ENCODE results near the gene MAML2.

Gene MAML2

DNA sequence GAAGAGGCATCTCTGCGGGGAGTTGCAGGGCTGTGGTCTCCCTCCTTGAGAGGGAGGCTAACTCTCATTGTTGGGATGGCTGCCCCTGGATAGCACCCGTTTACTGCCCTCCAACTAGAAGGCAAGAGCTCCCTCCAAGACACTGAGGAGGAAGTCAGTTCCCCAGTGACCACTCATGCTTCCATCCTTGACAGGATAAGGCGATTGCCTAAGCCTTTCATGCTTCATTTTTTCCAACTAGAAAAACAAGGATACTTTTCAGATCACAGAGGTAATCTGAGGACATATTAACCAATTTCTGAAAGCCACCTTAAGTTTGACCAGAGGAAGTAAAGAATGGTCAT is 186.6 kb downstream of the MAML2 start:
- peak overlapping the region in 1 of 2 experiments; percentile 64 for H3K4me3 ChIP-seq (ENCODE audit: insufficient read depth in 1 of 2, low read depth in 1 of 2, low read length in 2 of 2)

GRCh38 chr11:96155627-96156378 is 187.2 kb downstream of the MAML2 start:
- peak overlapping the region in 1 of 2 experiments; percentile 64 for H3K4me3 ChIP-seq (ENCODE audit: insufficient read depth in 1 of 2, low read depth in 1 of 2, low read length in 2 of 2)

More for the DNA sequence above, 186.6 kb downstream of the MAML2 start:
- no peak overlapping the region for H2AFZ ChIP-seq (ENCODE audit: low read depth, low read length)
- no peak overlapping the region for H2BK15ac ChIP-seq (ENCODE audit: low read depth, poor library complexity, severe bottlenecking)
- H3K18ac ChIP-seq (ENCODE audit: low read depth in 1 of 2, low read length in 2 of 2) = peak overlapping the region; percentile 79 to 93
- peak overlapping the region; percentile 82 for H3K9ac ChIP-seq (ENCODE audit: low read length)
- H2BK5ac ChIP-seq (ENCODE audit: low read depth, low read length, poor library complexity, severe bottlenecking) = peak overlapping the region; percentile 87
- H2BK120ac ChIP-seq (ENCODE audit: low read depth, low read length) = no peak overlapping the region
- H3K9me3 ChIP-seq (ENCODE audit: control insufficient read depth, low read length) = no peaks in the 10 kb centered on the region
- H4K8ac ChIP-seq (ENCODE audit: low read length) = peak overlapping the region; percentile 10
- peak overlapping the region in 1 of 2 experiments; percentile 34 for H3K23ac ChIP-seq (ENCODE audit: low read length in 2 of 2)
- no peak overlapping the region for H3K14ac ChIP-seq (ENCODE audit: low read length in 2 of 2)
- no peaks in the 10 kb centered on the region for H3K36me3 ChIP-seq (ENCODE audit: control insufficient read depth in 1 of 2, insufficient read depth in 2 of 2, low read depth in 1 of 2, low read length in 2 of 2)
- peak overlapping the region; percentile 22 to 79 for H2BK12ac ChIP-seq (ENCODE audit: low read length in 2 of 2)
- peak overlapping the region; percentile 97 for H3K27ac ChIP-seq (ENCODE audit: low read length, poor library complexity, severe bottlenecking)
- whole genome bisulfite sequencing = 0% methylated on average over 3 of the region's 3 CpGs
- peak overlapping the region; percentile 36 to 91 for H3K4ac ChIP-seq (ENCODE audit: low read depth in 1 of 2, low read length in 2 of 2)
- peaks cover 18% of the 10 kb centered on the region for H3K4me1 ChIP-seq (ENCODE audit: control insufficient read depth, insufficient read depth, low read depth, low read length)
- no peaks in the 10 kb centered on the region for H3K27me3 ChIP-seq (ENCODE audit: control insufficient read depth in 1 of 2, insufficient read depth in 1 of 2, low read length in 2 of 2)
- DNase-seq = no peak
- H3K79me1 ChIP-seq (replicated peaks; ENCODE audit: low read length, poor library complexity, severe bottlenecking) = peaks cover 16% of the 10 kb centered on the region
- H3K4me2 ChIP-seq (ENCODE audit: low read length, poor library complexity, severe bottlenecking) = no peak overlapping the region
- H4K91ac ChIP-seq (ENCODE audit: low read length) = peak overlapping the region; percentile 45
- no peak overlapping the region for H2AK5ac ChIP-seq (ENCODE audit: low read length, severe bottlenecking)

DNA sequence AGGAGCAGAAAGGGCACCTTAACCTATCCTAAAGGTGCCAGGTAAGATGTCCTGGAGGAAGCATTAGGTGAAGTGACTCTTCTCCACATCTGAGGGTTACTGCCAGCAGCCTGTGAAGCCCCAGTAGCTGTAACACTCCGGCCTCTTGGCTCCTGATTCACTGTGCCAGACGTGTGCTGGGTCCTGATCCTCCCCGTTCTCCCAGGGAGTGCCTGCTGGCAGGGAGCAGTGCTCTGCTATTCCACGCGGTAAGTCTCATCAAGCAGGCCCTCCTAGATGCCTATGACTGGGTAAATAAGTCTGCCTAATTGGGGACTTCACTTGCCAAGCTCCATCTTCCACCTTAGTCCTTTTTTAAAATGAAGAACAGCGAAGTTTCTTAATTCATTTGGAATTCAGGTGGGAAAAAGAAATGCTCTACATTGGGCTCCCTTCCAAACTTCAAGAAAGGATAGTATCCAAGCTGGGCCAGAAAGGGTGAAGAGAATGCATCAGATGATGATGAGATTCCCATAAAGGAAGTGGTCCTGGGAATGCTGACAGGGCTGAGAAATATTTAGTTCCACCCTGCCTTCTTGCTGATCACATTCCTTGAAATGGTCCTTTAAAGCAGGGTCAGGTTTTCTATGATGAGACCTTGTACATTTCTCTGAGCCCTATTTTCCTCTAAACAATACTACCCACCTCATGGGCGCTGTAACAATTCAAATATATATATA is 188.0 kb downstream of the MAML2 start:
- peak overlapping the region; percentile 64 for H2BK120ac ChIP-seq (ENCODE audit: low read depth, low read length)
- H3K4me2 ChIP-seq (ENCODE audit: low read length, poor library complexity, severe bottlenecking) = no peak overlapping the region
- peak overlapping the region; percentile 94 for H4K8ac ChIP-seq (ENCODE audit: low read length)
- H3K4ac ChIP-seq (ENCODE audit: low read depth in 1 of 2, low read length in 2 of 2) = peak overlapping the region; percentile 94 to 95
- H3K9ac ChIP-seq (ENCODE audit: low read length) = peak overlapping the region; percentile 81
- H3K79me1 ChIP-seq (replicated peaks; ENCODE audit: low read length, poor library complexity, severe bottlenecking) = peaks cover 25% of the 10 kb centered on the region
- peak overlapping the region; percentile 95 to 98 for H3K18ac ChIP-seq (ENCODE audit: low read depth in 1 of 2, low read length in 2 of 2)
- H3K14ac ChIP-seq (ENCODE audit: low read length in 2 of 2) = peak overlapping the region; percentile 41 to 50
- peak overlapping the region; percentile 96 to 99 for H2BK12ac ChIP-seq (ENCODE audit: low read length in 2 of 2)
- peak overlapping the region; percentile 96 for H2AK5ac ChIP-seq (ENCODE audit: low read length, severe bottlenecking)
- no peaks in the 10 kb centered on the region for H3K9me3 ChIP-seq (ENCODE audit: control insufficient read depth, low read length)
- H3K27me3 ChIP-seq (ENCODE audit: control insufficient read depth in 1 of 2, insufficient read depth in 1 of 2, low read length in 2 of 2) = no peaks in the 10 kb centered on the region
- H3K4me1 ChIP-seq (ENCODE audit: control insufficient read depth, insufficient read depth, low read depth, low read length) = peaks cover 18% of the 10 kb centered on the region
- H2AFZ ChIP-seq (ENCODE audit: low read depth, low read length) = no peak overlapping the region
- WGBS = 51% methylated on average over 6 of the region's 7 CpGs
- peak overlapping the region; percentile 96 for H4K91ac ChIP-seq (ENCODE audit: low read length)
- peak overlapping the region; percentile 57 for H2BK15ac ChIP-seq (ENCODE audit: low read depth, poor library complexity, severe bottlenecking)
- H3K23ac ChIP-seq (ENCODE audit: low read length in 2 of 2) = no peak overlapping the region
- peak overlapping the region; percentile 97 for H3K27ac ChIP-seq (ENCODE audit: low read length, poor library complexity, severe bottlenecking)
- DNase-seq = peak; percentile 77
- H3K4me3 ChIP-seq (ENCODE audit: insufficient read depth in 1 of 2, low read depth in 1 of 2, low read length in 2 of 2) = peak overlapping the region in 1 of 2 experiments; percentile 55
- peak overlapping the region; percentile 68 for H2BK5ac ChIP-seq (ENCODE audit: low read depth, low read length, poor library complexity, severe bottlenecking)
- H3K36me3 ChIP-seq (ENCODE audit: control insufficient read depth in 1 of 2, insufficient read depth in 2 of 2, low read depth in 1 of 2, low read length in 2 of 2) = no peaks in the 10 kb centered on the region

More at GRCh38 chr11:96155627-96156378, 187.2 kb downstream of the MAML2 start:
- H2AFZ ChIP-seq (ENCODE audit: low read depth, low read length) = no peak overlapping the region
- peaks cover 21% of the 10 kb centered on the region for H3K79me1 ChIP-seq (replicated peaks; ENCODE audit: low read length, poor library complexity, severe bottlenecking)
- H4K8ac ChIP-seq (ENCODE audit: low read length) = peak overlapping the region; percentile 10
- H3K4me1 ChIP-seq (ENCODE audit: control insufficient read depth, insufficient read depth, low read depth, low read length) = peaks cover 17% of the 10 kb centered on the region
- H3K4me2 ChIP-seq (ENCODE audit: low read length, poor library complexity, severe bottlenecking) = peak overlapping the region; percentile 62
- H3K23ac ChIP-seq (ENCODE audit: low read length in 2 of 2) = no peak overlapping the region
- H3K27ac ChIP-seq (ENCODE audit: low read length, poor library complexity, severe bottlenecking) = peak overlapping the region; percentile 97
- under 1% methylated on average over 8 of the region's 9 CpGs for WGBS
- H3K27me3 ChIP-seq (ENCODE audit: control insufficient read depth in 1 of 2, insufficient read depth in 1 of 2, low read length in 2 of 2) = no peaks in the 10 kb centered on the region
- H2BK12ac ChIP-seq (ENCODE audit: low read length in 2 of 2) = peak overlapping the region; percentile 22 to 79
- no peak overlapping the region for H2BK15ac ChIP-seq (ENCODE audit: low read depth, poor library complexity, severe bottlenecking)
- no peaks in the 10 kb centered on the region for H3K9me3 ChIP-seq (ENCODE audit: control insufficient read depth, low read length)
- peak overlapping the region; percentile 36 to 91 for H3K4ac ChIP-seq (ENCODE audit: low read depth in 1 of 2, low read length in 2 of 2)
- peak; percentile 100 for DNase-seq
- peak overlapping the region; percentile 87 for H2BK5ac ChIP-seq (ENCODE audit: low read depth, low read length, poor library complexity, severe bottlenecking)
- H3K9ac ChIP-seq (ENCODE audit: low read length) = peak overlapping the region; percentile 82
- no peaks in the 10 kb centered on the region for H3K36me3 ChIP-seq (ENCODE audit: control insufficient read depth in 1 of 2, insufficient read depth in 2 of 2, low read depth in 1 of 2, low read length in 2 of 2)
- peak overlapping the region; percentile 45 for H4K91ac ChIP-seq (ENCODE audit: low read length)
- H2AK5ac ChIP-seq (ENCODE audit: low read length, severe bottlenecking) = peak overlapping the region; percentile 58
- H2BK120ac ChIP-seq (ENCODE audit: low read depth, low read length) = no peak overlapping the region
- H3K18ac ChIP-seq (ENCODE audit: low read depth in 1 of 2, low read length in 2 of 2) = peak overlapping the region; percentile 79 to 93
- no peak overlapping the region for H3K14ac ChIP-seq (ENCODE audit: low read length in 2 of 2)

GRCh38 chr11:96152623-96153022 is 190.4 kb downstream of the MAML2 start:
- Histone ChIP-seq H3K14ac (ENCODE audit: low read length in 2 of 2) (no peak overlapping the region), H2BK12ac (ENCODE audit: low read length in 2 of 2) (peak overlapping the region; percentile 31 to 79), H3K4me3 (ENCODE audit: insufficient read depth in 1 of 2, low read depth in 1 of 2, low read length in 2 of 2) (no peak overlapping the region), H3K36me3 (ENCODE audit: control insufficient read depth in 1 of 2, insufficient read depth in 2 of 2, low read depth in 1 of 2, low read length in 2 of 2) (no peaks in the 10 kb centered on the region), H4K8ac (ENCODE audit: low read length) (peak overlapping the region; percentile 79), H4K91ac (ENCODE audit: low read length) (no peak overlapping the region), H3K79me1 (replicated peaks; ENCODE audit: low read length, poor library complexity, severe bottlenecking) (peaks cover 23% of the 10 kb centered on the region), H2AK5ac (ENCODE audit: low read length, severe bottlenecking) (peak overlapping the region; percentile 88), H3K27me3 (ENCODE audit: control insufficient read depth in 1 of 2, insufficient read depth in 1 of 2, low read length in 2 of 2) (no peaks in the 10 kb centered on the region), H2BK5ac (ENCODE audit: low read depth, low read length, poor library complexity, severe bottlenecking) (no peak overlapping the region), H2BK15ac (ENCODE audit: low read depth, poor library complexity, severe bottlenecking) (no peak overlapping the region), H3K9me3 (ENCODE audit: control insufficient read depth, low read length) (no peaks in the 10 kb centered on the region), H3K9ac (ENCODE audit: low read length) (peak overlapping the region; percentile 38), H3K23ac (ENCODE audit: low read length in 2 of 2) (no peak overlapping the region), H3K18ac (ENCODE audit: low read depth in 1 of 2, low read length in 2 of 2) (peak overlapping the region in 1 of 2 experiments; percentile 72), H3K4me1 (ENCODE audit: control insufficient read depth, insufficient read depth, low read depth, low read length) (peaks cover 17% of the 10 kb centered on the region), H2BK120ac (ENCODE audit: low read depth, low read length) (no peak overlapping the region), H3K4me2 (ENCODE audit: low read length, poor library complexity, severe bottlenecking) (no peak overlapping the region), H2AFZ (ENCODE audit: low read depth, low read length) (no peak overlapping the region), H3K4ac (ENCODE audit: low read depth in 1 of 2, low read length in 2 of 2) (peak overlapping the region in 1 of 2 experiments; percentile 71), H3K27ac (ENCODE audit: low read length, poor library complexity, severe bottlenecking) (no peak overlapping the region)
- WGBS = 100% methylated on average over 1 of the region's 1 CpG
- DNase-seq = no peak

All from mesenchymal stem cell (in vitro differentiated cells and primary cell).